Measurements from ENCODE around the gene ARPC4. TPM values are rescaled to one million over a fixed set of nuclear protein-coding genes. Genes with fewer than 3 reads are reported as not detected.
"Not testable (repeated sequence)": the region's sequence is repeated elsewhere in the genome, so short reads cannot be mapped to it uniquely, and the experiment has no call there.

Gene ARPC4
- polyA plus RNA-seq, 10 donors: 58.5 to 101 (median 82.9) TPM

GRCh38 chr3:9769012-9769411, 23.9 kb upstream of the ARPC4 start:
- DNase-seq: peak in 1 of 3 donors; percentile 42

DNA sequence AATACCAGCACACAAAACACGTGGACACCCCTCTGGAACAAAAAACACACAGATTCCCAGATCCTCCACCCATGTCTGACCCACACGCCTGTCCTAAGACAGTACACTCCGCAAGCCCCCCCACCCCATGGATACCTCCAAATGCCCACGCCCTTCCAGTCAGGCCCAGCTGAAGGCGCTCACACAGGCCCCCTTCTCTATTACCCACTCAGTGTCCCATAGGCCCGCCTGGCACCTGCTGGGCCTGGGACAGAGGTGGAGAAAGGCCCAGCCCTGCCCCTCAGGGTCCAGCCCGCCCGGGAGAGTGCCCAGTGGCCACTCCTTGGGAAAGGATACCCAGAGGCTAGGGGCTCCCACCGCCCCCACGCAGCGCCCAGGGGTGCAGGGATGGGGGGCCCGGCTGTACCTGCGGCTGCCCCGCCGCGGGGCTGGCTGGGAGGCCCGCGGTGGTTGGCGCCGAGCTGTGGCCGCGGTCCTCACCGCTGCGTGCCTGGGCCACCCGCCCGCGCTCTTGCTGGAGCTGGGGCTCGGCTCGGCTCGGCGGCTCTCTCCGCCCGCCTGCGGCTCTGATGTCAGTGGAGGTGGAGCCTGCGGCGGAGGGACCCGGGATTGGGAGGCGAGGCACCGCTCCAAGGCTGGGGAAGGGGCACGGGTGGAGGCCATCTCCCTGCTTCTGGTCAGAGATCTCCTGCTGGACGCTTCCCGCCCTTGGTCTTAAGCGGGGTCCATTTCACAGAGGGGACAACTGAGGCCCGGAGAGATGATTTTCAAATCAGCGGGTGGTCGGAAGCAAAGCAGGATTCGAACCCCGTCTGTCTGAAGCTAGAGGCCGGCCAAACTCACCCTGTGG, 23.2 kb upstream of the ARPC4 start, which contains the start of gene CAMK1:
Gene CAMK1, minus strand, starts transcription at position 522 of the 850 bp plus-strand sequence. CDS start 2,198 bp downstream, outside the sequence.
- peak; percentile 70 to 94 (median 83) for DNase-seq

GRCh38 chr3:9770276-9770812, 22.5 kb upstream of the ARPC4 start:
- peak in 2 of 3 donors; percentile 77 to 91 for DNase-seq

GRCh38 chr3:9771007-9771406, 21.9 kb upstream of the ARPC4 start:
- DNase-seq: not testable (repeated sequence)

- DNase-seq: no peak
Measured at GRCh38 chr3:9776896-9777693, 15.8 kb upstream of the ARPC4 start.

- DNase-seq: no peak
Measured at GRCh38 chr3:9777694-9778021, 15.2 kb upstream of the ARPC4 start.

DNA sequence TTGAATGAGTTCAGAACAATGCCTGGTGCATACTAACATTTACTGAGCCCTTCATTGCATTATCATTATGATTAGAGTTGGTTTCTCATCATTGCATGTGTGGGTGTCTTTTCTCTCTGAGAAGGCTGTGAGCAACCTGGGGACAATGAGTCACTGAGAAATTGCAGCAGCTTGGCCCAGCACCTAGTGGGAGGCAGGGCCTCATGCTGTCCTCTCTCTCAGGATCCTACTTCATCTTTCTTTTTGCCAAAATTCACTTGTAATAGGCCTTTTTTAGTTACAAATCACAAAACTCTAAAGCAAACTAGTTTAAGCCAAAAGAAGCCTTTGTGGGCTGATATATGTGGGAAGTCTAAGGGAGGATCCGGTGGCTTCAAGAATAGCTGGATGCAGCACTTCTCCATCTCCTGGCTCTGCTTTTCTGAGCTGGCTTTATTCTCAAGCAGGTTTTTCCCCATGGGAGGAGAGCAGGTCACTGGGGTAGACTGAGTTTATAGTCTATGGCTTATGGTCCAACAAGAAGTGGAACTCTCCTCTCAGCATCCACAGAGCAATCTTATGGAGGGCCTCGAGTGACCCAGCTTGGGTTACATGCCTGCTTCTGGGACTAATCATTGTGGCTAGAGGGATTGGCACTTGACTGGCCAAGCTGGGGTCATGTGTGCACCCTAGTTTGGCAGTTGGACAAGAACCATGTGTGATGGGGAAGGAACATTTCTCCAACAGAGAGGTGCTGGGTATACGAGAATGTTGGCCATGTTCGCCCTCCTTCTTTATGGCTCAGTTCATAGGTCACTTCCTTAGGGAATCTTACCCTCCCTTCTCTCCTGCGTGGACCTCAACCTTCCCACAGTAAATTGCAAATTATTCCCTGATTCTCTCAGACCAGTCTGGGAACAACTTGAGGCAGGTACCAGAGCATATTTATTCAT, 14.5 kb upstream of the ARPC4 start:
- DNase-seq: peak in 1 of 3 donors; percentile 49

DNA sequence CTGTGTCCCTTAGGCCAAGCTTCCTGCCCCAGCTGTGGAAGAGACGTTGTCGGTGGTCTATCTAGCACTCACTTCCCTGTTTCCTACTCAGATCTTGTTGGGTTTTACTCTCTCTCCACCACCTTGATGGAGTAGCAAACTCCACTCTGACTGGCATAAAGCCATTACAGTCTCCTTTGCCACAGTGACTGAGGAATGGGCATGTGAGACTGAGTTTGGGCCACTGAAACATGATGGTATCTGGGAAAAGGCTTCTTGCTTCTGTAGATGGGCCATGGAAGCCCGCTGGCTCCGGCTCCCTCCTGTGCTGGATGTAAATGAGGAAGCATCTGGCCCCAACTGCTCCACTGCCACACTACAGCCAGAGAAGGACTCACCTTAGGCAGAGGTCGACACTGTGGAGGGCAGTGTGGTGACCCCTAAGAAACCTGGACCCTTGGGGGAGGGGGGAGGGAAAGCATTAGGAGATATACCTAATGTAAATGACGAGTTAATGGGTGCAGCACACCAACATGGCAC, 13.7 kb upstream of the ARPC4 start:
- no peak for DNase-seq

GRCh38 chr3:9779721-9780457, 13.0 kb upstream of the ARPC4 start:
- peak in 1 of 3 donors; percentile 48 for DNase-seq

DNA sequence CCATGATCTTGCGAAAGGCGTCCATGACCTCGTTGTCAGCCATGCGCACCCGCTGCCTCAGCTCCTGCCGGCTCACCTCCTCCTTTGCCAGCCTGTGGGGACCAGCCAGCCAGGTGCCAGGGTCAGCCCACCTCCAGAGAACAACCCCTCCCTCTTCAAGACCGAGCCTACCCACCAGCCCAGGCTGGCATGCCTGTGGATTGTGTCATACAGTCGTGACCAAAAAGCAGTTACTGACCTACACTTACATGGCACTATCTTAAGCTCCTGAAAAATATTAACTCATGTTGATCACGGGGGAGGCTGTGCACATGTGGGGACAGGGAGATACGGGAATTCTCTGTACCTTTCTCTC, 12.4 kb upstream of the ARPC4 start:
- DNase-seq: no peak

DNA sequence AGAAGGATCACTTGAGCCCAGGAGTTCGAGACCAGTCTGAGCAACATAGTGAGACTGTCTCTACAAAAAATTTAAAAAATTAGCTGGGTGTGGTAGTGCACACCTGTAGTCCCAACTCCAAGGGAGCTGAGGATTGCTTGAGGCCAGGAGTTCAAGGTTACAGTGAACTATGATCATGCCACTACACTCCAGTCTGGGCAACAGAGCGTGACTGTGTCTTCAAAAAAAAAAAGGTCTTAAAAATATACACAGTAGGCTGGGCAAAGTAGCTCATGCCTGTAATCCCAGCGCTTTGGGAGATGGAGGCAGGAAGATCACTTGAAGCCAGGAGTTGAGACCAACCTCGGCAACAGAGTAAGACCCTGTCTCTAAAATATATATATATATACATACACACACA, 12.0 kb upstream of the ARPC4 start:
- no peak for DNase-seq

- no peak for DNase-seq
Measured at GRCh38 chr3:9781551-9781950, 11.3 kb upstream of the ARPC4 start.

DNA sequence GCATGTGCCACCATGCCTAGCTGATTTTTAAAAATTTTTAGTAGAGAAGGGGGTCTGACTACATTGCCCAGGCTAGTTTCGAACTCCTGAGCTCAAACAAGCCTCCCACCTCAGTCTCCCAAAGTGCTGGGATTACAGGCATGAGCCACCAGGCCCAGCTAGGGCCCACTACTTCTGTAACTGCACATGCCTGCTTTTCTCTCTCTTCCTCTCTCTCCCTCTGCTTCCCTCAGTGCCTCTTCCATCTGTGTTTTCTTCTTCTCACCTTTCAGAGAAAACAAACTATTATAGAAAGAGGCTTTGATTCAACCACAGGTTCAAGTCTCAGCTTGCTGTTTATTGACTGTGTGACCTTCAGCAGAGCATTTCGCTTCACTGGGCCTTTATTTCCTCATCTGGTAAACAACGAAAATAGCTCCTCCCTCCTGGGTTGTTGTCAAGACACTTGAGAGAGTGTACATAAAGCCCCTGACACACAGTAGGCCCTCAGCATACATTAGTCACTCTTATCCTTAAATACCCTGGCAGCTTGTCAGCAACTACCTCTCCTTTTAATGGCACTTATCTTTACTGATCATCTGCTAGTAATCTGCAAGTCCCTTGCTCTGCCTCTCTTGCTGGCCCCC, 10.8 kb upstream of the ARPC4 start:
- no peak for DNase-seq

GRCh38 chr3:9782770-9783169, 10.1 kb upstream of the ARPC4 start:
- DNase-seq: no peak

DNA sequence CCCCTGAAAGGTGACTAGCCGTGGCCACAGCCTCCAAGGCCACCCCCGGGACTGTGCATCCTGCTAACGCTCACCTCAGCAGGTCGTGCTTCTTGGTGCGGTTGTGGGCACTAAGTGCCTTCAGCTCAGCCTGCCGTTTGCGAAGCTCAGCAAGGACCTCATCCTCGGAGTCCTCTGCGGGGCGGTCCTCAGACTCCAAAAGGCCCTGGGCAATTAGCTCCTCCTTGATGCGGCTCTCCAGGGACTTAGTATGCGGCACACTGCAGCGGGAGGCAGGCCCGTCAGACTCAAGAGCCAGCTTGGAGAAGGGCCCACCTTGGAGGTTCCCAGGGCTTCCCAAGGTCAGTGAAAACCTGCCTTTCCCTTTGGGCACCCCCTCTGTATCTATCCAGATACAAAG, 8.9 kb upstream of the ARPC4 start:
- DNase-seq: no peak

- DNase-seq: no peak
Measured at GRCh38 chr3:9784965-9785364, 7.9 kb upstream of the ARPC4 start.

GRCh38 chr3:9785602-9786001, 7.3 kb upstream of the ARPC4 start:
- DNase-seq: no peak

DNA sequence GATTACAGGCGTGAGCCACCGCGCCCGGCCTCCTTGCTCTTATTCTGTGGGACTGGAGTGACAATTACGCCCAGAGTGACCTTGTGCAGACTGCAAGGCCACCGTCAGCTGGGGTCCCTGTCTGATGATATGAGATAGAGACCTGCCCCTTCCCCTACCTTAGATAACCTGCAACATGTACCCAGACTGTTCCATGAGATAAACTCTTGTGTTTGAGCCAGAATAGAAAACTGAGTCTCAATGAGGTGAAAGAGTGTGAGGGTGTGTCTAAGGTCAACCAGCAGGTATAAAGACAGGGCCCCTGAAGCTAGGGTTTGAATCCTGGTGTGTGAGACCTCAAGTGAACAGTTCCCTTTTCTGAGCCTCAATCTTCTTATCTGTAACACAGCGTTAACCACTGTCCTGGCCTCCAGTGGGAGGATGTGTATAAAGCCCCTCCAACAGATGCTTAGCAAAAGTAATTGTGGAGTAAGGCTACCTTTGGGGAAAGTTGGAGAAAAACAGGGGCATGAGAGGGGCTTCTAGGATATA, 6.6 kb upstream of the ARPC4 start:
- no peak for DNase-seq

DNA sequence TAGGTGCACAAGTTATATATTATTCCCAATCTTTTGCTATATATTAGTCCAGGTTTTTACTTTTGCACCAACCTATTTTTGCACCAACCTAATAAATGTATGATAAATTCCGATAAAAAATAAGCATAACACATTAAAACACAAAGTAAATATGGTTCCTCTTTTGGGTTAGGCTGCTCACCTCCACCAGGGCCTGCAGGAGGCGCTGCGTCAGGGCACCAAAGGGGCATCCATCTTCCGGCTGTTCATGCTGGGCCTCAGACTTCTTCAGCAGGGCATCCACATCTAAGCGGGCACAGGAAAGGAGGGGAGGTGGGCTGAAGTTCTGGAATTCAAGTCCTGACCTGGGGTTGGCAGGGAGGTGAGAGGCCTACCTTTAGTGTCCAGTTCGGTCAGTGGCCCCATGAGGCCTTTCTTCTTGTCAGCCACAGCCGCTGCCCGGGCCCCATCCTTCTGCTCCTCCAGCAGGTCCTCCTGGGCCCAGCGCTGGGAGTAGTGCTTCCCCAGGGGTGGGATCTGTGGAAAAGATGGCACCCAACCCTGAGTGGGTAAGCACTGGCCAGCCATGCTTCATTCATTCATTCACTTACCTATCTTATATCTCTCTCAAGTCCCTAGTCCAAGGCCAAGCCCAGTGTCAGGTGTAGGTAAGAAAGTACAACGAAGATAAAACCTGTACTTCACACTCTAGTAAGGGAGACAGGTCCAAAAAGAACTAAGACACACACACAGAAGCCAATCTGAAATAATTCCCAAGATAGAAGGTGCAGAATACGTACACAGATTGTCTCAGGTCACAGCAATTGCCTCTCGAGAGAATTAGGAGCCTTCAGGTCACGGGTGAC, 5.8 kb upstream of the ARPC4 start:
- no peak for DNase-seq
